ENCODE results near the gene FBXO3.
A peak's percentile ranks its signal among the peaks of the same experiment; 100 is the strongest.
"Not testable (repeated sequence)": the region's sequence is repeated elsewhere in the genome, so short reads cannot be mapped to it uniquely, and the experiment has no call there.

Gene FBXO3

DNA sequence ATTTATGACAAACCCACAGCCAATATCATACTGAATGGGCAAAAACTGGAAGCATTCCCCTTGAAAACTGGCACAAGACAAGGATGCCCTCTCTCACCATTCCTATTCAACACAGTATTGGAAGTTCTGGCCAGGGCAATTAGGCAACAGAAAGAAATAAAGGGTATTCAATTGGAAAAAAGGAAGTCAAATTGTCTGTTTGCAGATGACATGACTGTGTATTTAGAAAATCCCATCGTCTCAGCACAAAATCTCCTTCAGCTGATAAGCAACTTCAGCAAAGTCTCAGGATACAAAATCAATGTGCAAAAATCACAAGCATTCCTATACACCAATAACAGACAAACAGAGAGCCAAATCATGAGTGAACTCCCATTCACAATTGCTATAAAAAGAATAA is 46.8 kb downstream of the FBXO3 start:
- not testable (repeated sequence) for DNase-seq (ENCODE audit: low read depth)

DNA sequence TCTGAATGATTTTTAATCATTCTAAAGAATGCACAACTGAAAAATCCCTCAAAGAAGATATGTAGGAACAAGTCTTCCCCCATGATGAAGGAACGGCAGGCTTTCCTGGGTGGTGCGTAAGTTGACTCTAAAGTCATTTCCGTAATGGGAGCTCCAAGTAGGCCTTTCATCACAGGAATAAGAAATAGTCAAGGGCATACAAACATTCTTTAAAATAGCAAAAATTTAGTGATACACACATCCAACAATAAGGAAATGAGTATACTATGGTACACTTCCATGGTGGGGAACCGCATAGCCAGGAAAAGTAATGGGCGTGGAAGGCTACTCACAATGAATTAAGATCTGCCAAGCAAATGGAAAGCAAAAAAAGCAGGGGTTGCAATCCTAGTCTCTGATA is 48.8 kb downstream of the FBXO3 start:
- no peak for DNase-seq (ENCODE audit: low read depth)

DNA sequence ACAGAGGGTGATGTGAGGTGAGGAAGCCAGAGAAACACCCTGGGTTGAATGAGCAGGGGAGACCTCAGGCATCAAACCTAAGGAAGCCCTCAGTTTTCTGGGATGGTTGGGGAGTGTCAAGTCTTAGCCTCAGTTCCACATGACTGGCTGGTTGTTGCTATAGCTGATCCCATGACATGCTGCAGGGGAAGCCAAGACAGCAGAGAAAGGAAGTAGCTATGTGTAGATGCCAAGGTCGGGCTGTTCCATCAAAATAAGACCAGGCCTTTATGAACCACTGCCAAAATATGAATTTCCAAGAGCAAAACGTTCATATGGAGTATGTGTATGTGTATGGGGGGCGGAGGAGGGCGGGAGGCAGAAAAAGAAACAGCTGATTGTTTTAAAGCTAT is 49.7 kb downstream of the FBXO3 start:
- DNase-seq (ENCODE audit: low read depth), result no peak

DNA sequence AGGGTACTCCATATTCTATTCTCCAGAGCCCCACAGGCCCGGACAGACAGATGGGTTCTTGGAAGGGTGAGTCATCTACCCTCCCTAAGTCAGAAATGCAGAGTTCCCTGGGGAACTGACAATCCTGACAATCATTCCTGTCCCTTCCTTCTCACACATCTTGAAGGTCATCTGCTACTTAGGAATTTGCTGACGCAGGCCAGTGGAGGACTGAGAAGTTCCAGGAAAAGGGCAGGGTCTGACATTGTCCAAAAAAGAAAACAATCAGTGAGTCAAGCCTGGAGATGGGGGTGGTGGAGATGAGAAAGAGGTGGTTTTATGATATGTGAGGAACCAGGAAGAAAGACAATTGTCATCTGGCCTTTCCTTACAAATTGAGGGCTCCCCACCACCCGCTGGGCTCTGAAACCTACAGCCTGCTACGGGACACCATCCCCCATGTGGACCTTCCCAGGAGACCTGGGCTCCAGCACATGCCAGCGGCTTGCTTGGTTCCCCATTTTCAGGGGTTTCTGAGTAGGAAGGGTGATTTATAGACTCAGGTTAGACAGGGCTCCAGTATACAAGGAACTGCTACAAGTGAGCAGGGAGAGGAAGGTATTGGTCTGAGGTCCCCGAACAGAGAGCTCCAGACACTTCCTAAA is 51.0 kb downstream of the FBXO3 start:
- peak; percentile 97 for DNase-seq (ENCODE audit: low read depth)

DNA sequence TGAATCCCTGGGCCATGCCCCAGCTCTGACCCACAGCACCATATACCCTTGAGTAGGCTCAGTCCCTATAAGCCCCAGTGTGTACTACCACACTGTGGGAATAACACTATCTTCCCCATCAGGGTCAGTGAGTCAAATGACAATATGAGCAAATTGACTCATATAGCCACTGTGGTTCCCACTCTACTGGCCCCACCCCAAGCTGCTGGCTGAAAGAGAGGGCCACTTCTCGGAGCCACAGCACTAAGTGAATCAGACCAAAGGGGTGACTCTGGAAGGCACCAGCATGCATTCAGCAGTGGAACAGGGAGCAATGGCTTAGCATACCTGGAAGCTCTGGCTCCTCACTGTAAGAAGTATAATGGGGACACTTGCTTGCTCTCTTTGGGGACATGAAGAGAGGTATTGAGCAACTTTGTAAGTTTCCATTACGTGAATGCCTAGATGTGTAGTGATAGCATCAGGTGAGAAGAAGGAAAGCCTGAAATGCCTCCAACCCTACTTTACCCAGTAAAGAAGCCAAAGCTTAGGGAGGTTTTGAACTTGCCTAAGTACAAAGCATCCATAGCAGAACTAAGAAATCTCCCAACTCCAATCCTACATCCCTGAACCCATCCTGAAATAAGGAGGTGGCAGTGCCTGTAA is 51.6 kb downstream of the FBXO3 start:
- DNase-seq (ENCODE audit: low read depth), result peak; percentile 55

DNA sequence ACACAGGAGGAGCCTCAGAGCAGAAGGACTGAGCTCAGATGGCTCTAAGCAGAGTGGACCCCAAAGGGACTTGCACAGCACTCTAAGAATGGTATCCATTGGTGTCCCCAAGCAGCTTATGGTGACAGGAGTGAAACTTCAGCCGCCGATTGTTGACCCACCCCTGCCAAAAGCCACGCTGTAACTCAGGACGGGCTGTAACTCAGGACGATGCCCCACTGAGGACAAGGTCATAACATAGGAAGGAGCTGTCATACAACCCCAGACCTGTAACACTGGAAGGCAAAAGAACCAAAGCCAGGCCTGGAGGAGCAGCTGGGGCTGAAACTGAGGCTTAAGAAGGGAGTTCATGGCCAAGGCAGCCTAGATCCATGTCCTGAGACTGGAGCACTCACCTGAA is 52.3 kb downstream of the FBXO3 start:
- DNase-seq (ENCODE audit: low read depth), result no peak

DNA sequence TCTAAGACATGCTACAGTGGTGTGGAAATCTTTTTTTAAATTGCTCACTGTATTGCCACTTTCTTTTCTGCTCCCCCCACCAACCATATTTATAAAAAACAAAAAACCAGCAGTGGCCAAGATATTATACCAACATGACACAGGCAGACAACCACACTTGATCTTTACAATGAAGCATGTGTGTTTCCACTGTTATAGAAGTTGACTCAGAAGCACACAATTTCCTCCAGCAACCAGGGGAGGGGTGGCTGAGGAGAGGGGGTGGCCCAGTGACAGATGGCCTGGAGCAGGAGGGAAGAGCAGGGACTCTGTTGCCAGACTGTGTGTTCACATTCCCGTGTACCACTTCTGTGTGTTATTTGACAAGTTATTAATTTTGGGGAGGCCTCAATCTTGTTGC is 52.9 kb downstream of the FBXO3 start:
- DNase-seq (ENCODE audit: low read depth), result peak; percentile 27

DNA sequence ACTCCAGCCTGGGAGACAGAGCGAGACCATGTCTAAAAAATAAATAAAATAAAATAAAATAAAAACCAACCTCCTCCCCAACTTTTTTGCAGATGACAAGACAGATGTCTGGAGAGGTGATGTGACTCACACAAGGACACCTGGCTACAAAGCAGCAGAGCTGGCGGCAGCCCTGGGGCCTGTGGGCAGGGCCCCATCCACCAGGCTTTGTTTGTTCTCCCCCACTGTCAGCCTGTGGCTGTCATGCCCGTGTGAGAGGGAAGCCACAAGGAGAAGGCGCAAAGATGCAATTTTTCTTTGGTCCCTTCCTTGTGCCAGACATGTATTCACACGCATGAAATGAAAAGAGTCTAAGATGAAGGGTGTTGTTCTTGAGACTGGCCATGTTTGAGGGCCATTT is 54.7 kb downstream of the FBXO3 start:
- DNase-seq (ENCODE audit: low read depth), result no peak

DNA sequence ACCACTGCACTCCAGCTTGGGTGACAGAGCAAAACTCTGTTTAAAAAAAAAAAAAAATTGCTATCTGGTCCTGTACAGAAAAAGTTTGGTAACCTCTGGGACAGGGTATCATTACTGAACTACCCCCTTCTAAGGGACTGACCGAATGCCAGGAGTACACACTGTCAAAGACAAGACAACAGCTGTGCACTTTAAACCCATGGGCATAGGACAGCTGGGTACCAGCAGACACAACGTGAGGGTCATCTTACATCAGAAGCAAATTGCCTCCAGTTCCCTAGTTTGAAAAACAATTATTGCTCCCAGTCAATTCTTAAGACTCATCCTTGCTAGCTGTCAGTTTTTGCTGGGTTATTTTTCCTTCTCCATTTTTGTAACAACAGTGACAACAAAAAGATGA is 55.9 kb downstream of the FBXO3 start:
- DNase-seq (ENCODE audit: low read depth), result no peak

DNA sequence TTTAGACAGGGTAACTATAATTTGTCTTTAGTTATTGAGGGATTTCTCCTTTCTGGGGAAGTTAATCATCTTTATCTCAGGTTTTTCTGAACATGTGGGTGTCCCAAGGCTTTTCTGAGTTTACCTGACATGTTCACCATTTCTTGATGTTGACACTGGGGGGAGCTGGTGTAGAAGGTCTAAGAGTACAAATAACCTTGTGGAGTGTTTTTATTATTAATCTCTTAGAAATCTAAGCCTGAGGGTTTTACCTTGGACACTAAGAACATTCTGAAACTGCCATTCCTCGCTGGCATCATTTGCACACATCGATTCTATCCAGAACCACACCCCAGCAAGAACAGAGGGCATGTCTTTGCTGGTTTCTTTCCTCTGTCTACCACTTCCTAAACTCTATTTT is 58.1 kb downstream of the FBXO3 start:
- DNase-seq (ENCODE audit: low read depth), result no peak

DNA sequence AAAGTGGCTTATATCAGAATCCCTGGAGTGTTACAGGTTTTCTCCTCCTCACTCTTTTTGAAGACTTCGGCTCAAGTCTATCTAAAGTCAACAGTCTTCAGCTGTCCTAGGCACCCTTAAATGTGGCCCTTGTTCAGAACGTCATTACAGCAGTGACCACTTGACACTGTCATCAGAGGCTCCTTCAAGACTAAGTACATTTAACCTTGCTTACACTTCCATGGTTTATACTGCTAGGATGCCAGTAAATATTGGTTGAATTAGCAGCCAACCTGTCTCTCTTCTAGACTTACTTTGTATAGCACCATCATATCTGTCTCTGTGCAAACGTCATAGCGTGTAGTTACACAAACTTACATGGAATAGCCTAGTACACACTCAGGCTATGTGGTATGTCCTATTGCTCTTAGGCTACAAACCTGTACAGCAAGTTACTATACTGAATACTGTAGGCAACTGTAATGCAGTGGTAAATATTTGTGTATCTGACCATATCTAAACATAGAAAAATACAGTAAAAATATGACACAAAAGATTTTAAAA is 60.4 kb downstream of the FBXO3 start:
- no peak for DNase-seq (ENCODE audit: low read depth)

DNA sequence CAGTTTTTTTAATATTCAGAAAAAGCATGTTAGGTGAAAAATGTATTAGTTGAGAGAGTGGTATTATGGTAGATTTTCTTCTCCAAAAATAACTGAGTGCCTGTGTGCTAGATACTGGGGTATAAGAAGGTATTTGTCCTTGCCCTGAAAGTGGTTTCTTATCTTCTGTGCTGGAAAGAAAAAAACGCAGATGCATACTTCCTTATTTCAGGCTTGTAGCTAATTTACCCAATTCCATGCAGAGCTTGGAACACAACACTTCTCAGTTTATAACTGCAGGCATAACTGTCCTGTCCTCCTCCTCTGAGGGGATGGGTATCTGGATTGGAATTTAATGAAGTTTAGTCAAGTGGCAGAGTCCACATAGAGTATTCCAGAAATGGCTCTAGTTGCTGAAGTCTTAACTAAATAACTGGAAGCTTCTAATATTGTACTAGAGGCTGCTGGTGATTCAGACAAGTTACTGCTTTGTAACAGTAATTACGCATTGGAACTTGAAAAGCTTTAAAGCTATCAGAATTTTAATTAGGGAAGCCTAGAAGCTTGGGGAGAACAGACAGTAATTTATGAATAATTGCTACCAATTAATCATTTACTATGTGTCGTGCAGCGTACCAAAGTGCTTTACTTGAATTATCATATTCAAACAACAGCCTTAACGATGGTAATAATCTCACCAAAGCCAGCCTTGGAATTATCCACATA is 61.0 kb downstream of the FBXO3 start:
- DNase-seq (ENCODE audit: low read depth), result no peak

DNA sequence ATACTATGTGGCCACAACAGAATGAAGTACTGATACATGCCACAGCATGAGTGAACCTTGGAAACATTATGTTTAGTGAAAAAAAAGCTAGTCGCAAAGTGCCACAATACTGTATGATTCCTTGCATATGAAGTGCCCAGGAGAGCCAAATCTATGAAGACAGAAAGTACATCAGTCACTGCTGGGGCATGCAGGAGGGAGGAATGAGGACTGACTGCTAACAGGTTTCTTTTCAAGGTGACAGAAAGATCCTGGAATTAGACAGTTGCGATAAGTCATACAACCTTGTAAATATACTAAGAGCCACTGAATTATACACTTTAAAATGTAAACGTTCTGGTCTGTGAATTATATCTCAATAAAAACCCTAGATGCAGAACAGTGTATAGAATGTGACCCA is 61.9 kb downstream of the FBXO3 start:
- DNase-seq (ENCODE audit: low read depth), result no peak

DNA sequence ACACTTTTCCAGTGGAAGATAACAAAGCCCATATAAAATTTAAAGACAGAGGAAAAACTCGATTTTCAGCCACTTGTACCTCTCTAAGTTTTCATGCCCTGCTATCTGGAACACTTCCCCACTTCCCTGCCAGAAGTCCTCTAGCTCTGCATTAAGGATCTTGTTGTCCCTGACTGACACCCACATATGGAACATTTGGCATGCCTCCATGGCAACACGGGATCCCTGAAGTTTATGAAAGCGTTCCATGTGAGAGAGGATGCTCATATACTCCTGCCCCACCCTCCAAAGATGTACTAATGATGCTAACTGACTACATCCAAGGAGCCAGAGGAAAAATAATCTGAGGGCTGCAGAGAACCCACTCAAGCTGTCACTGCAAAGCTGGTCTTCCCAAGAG is 64.9 kb downstream of the FBXO3 start:
- no peak for DNase-seq (ENCODE audit: low read depth)

DNA sequence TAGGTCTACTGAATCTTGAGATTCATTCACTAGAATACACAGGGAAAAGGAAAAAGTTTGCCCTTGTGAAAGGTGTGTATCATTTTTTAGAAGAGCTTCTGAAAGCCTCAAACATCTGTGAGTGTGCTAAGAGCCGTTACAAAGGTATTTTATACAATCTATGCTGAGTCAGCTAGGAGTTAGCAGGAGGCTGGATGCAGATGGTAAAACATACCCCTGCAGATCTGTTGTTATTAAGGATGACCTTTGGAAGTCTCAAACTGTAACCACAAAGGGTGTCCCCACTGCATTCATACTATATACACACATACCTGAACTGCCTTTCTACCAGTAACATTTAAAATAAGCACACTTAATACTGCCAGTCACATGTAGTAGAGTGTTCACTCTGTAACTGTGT is 65.3 kb downstream of the FBXO3 start:
- no peak for DNase-seq (ENCODE audit: low read depth)

DNA sequence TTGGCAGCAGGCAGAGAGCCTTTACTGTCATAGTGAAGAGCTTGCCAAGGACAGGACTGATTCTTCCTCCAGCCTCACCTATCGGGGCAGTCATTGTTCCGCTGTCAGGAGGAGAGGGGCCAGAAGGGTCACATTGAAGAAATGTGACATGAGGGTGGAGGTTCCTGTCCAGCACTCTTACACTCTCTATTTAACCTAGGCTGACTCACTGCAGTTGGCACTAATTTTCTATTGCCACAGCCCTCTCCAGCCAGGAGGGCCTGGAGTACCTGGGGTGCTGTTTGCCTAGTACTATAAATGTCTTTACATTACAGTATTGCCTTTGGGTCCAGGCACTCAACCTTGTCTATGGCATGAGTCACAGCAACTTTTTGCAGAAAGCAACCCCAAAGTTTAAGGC is 66.5 kb downstream of the FBXO3 start:
- DNase-seq (ENCODE audit: low read depth), result not testable (repeated sequence)

DNA sequence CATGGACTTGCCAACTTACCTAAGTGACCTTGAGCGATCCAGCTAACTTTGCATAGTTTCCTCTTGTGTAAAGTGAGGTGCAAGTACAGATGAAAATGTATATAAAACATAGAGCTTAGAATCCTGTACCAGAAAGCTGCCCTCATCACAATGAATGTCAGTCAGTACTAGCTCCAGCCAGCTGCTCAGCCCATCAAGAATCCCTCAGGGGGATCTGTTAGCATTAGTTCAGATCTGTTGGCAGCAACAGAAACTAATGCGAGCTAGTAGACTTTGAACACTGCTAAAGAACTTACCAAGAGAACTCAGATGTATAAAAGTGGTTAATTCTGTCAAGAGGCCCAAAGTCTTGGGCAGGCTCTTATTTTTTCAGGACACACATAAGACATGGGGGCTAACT is 67.4 kb downstream of the FBXO3 start:
- DNase-seq (ENCODE audit: low read depth), result no peak

DNA sequence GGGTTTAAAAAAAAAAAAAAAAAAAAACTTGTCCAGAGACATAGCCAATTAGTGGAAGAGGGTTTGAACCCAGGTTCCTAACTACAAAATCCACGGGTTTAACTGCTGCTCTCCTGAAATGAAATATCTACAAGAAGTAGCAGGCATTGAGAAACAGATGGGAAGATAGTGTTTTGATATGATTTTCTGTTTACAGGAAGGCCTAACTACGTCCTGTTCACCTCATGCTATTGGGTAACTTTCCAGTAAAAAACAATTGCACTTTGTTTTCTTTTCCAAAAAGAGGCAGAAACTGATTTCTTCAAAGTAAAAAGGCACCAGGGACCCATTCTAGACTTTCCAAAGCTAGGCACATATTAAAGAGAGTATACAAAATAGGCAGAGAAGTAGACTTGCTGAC is 67.8 kb downstream of the FBXO3 start:
- no peak for DNase-seq (ENCODE audit: low read depth)

DNA sequence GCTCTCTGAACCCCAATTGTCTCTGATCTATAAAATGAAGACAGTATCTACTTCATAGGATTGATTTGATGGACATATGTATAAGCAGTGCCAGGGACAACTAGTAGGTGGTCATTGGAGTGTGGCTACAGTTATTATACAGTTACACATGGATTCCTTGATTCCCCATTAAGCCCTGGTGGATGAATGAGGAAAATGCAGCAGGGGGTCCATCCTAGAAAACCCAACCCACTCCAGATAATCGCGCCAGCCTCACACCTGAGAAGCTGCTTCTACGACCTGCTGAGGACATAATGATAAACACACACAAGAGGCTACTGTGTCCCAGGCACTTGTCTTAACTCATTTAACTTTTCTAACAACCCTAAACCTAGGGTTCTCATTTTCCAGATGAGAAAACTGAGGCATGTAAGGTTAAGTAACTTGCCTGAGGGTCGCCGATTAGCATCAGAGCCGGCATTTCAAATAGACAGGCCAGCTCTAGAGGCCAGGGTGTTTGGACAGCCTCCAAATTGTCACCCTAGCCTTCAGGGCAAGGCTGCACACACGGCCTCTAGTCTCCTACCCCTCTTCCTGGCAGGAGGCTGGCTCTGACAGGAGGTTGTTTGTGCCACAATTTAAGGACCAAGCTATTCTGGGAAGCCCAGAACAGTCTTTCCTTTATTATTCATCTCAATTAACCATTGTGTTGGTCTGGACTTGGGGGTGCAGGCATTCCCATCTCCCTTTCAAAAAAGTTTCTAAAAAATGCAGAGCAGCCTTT is 69.9 kb downstream of the FBXO3 start:
- DNase-seq (ENCODE audit: low read depth), result no peak

DNA sequence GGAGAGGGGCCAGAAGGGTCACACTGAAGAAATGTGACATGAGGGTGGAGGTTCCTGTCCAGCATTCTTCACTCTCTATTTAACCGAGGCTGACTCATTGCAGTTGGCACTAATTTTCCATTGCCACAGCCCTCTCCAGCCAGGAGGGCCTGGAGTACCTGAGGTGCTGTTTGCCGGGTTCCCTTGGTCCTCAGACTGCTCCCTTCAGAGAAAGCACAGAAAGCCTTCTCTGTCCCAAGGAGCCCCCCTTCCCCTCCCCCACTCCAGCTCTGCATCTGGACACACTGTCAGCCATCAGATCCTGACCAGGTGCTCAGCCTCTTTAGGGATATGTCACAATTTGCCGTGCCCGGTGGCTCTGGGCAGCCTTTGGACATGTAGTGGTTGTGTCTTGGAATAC is 70.5 kb downstream of the FBXO3 start:
- no peak for DNase-seq (ENCODE audit: low read depth)

DNA sequence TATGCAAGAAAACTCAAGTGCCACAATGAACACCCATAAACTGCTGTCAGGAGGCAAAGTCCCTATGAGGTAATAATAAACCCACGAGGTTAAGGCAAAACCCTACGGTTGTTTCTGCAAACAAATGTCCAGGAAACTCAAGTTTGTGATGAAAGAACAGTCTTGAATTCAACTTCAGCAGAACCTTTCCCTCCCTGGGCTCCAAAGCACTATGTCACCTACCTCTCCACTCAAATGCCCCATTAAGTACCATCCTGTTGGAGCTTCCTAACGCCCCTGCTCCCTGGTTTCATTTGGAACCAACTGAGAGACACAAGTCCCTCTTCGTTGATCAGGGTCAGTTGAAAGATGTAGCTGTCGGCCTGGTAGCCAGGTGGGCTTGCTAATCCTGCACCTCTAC is 71.1 kb downstream of the FBXO3 start:
- DNase-seq (ENCODE audit: low read depth), result no peak
